ENCODE measurements around the gene CNIH2.
A peak's percentile ranks its signal among the peaks of the same experiment; 100 is the strongest.

CNIH2 gene

GRCh38 chr11:66288671-66289547 lies 10.9 kb downstream of the CNIH2 start, which contains the start of gene YIF1A:
Gene YIF1A (minus strand): TSS chr11:66289143. CDS start chr11:66288985, 158 bp downstream.
- Mint-ChIP-seq H3K27ac (peak within 1 kb of the TSS; percentile 94), H3K4me3 (peak within 1 kb of the TSS; percentile 88), H3K36me3 (peaks cover 32% of the 10 kb centered on the region), H3K9me3 (no peaks in the 10 kb centered on the region), H3K4me1 (peaks cover 67% of the 10 kb centered on the region)
- ATAC-seq (peak; percentile 95), DNase-seq (ENCODE audit: low spot score in 2 of 2) (peak; percentile 95 to 98)

- ATAC-seq (peak; percentile 79), DNase-seq (ENCODE audit: low spot score in 2 of 2) (peak in 1 of 2 donors; percentile 57)
- Mint-ChIP-seq H3K9me3 (no peaks in the 10 kb centered on the region), H3K27ac (peak overlapping the region; percentile 94), H3K4me3 (peak overlapping the region; percentile 88), H3K36me3 (peaks cover 32% of the 10 kb centered on the region), H3K4me1 (peaks cover 67% of the 10 kb centered on the region)
Measured at GRCh38 chr11:66289548-66290329, 11.8 kb downstream of the CNIH2 start.

GRCh38 chr11:66290330-66290621 lies 12.3 kb downstream of the CNIH2 start:
- ATAC-seq (no peak), DNase-seq (ENCODE audit: low spot score in 2 of 2) (no peak)
- no peak overlapping the region for H3K27ac Mint-ChIP-seq
- no peaks in the 10 kb centered on the region for H3K9me3 Mint-ChIP-seq
- H3K36me3 Mint-ChIP-seq: peaks cover 29% of the 10 kb centered on the region
- peaks cover 63% of the 10 kb centered on the region for H3K4me1 Mint-ChIP-seq
- H3K4me3 Mint-ChIP-seq: peak overlapping the region; percentile 88

GRCh38 chr11:66291303-66291705 lies 13.3 kb downstream of the CNIH2 start:
- H3K4me3 Mint-ChIP-seq: peak overlapping the region; percentile 88

GRCh38 chr11:66291706-66292542 lies 13.9 kb downstream of the CNIH2 start, which contains the start of gene TMEM151A:
Gene TMEM151A (plus strand): TSS chr11:66291894. CDS start chr11:66292014, 120 bp downstream.
- ATAC-seq: no peak
- H3K36me3 Mint-ChIP-seq: peaks cover 21% of the 10 kb centered on the region
- H3K27ac Mint-ChIP-seq: peak within 1 kb of the TSS; percentile 15
- H3K4me3 Mint-ChIP-seq: peak within 1 kb of the TSS; percentile 88
- peaks cover 52% of the 10 kb centered on the region for H3K4me1 Mint-ChIP-seq
- no peaks in the 10 kb centered on the region for H3K9me3 Mint-ChIP-seq
- DNase-seq (ENCODE audit: low spot score in 2 of 2): no peak

More at GRCh38 chr11:66291303-66291705, 13.3 kb downstream of the CNIH2 start:
- peaks cover 56% of the 10 kb centered on the region for H3K4me1 Mint-ChIP-seq
- no peak for ATAC-seq
- peaks cover 26% of the 10 kb centered on the region for H3K36me3 Mint-ChIP-seq
- no peak overlapping the region for H3K27ac Mint-ChIP-seq
- no peaks in the 10 kb centered on the region for H3K9me3 Mint-ChIP-seq
- no peak for DNase-seq (ENCODE audit: low spot score in 2 of 2)

- H3K9me3 Mint-ChIP-seq: no peaks in the 10 kb centered on the region
- H3K36me3 Mint-ChIP-seq: peaks cover 21% of the 10 kb centered on the region
- no peak for ATAC-seq
- peaks cover 45% of the 10 kb centered on the region for H3K4me1 Mint-ChIP-seq
- H3K27ac Mint-ChIP-seq: peak overlapping the region; percentile 15
- peak overlapping the region; percentile 35 for H3K4me3 Mint-ChIP-seq
- no peak for DNase-seq (ENCODE audit: low spot score in 2 of 2)
Measured at GRCh38 chr11:66292543-66293332, 14.8 kb downstream of the CNIH2 start.

- ATAC-seq: no peak
- H3K27ac Mint-ChIP-seq: no peak overlapping the region
- no peaks in the 10 kb centered on the region for H3K9me3 Mint-ChIP-seq
- peaks cover 39% of the 10 kb centered on the region for H3K4me1 Mint-ChIP-seq
- DNase-seq (ENCODE audit: low spot score in 2 of 2): no peak
- peak overlapping the region; percentile 35 for H3K4me3 Mint-ChIP-seq
- peaks cover 14% of the 10 kb centered on the region for H3K36me3 Mint-ChIP-seq
Measured at GRCh38 chr11:66293352-66293751, 15.4 kb downstream of the CNIH2 start.

GRCh38 chr11:66293777-66294625 lies 16.0 kb downstream of the CNIH2 start:
- Mint-ChIP-seq H3K36me3 (peaks cover 8% of the 10 kb centered on the region), H3K9me3 (no peaks in the 10 kb centered on the region), H3K27ac (no peak overlapping the region), H3K4me3 (no peak overlapping the region), H3K4me1 (peaks cover 35% of the 10 kb centered on the region)
- ATAC-seq: no peak
- DNase-seq (ENCODE audit: low spot score in 2 of 2): no peak

- ATAC-seq (no peak), DNase-seq (ENCODE audit: low spot score in 2 of 2) (no peak)
- Mint-ChIP-seq H3K4me3 (no peak overlapping the region), H3K36me3 (no peaks in the 10 kb centered on the region), H3K27ac (no peak overlapping the region), H3K9me3 (no peaks in the 10 kb centered on the region), H3K4me1 (peaks cover 26% of the 10 kb centered on the region)
Measured at GRCh38 chr11:66294626-66295620, 16.9 kb downstream of the CNIH2 start.

GRCh38 chr11:66297610-66298009 lies 19.6 kb downstream of the CNIH2 start:
- ATAC-seq (no peak), DNase-seq (ENCODE audit: low spot score in 2 of 2) (no peak)
- no peaks in the 10 kb centered on the region for H3K36me3 Mint-ChIP-seq
- peaks cover 9% of the 10 kb centered on the region for H3K4me1 Mint-ChIP-seq
- no peak overlapping the region for H3K4me3 Mint-ChIP-seq
- no peak overlapping the region for H3K27ac Mint-ChIP-seq
- no peaks in the 10 kb centered on the region for H3K9me3 Mint-ChIP-seq

- Mint-ChIP-seq H3K36me3 (no peaks in the 10 kb centered on the region), H3K4me3 (no peak overlapping the region), H3K4me1 (no peaks in the 10 kb centered on the region), H3K27ac (no peak overlapping the region), H3K9me3 (no peaks in the 10 kb centered on the region)
- no peak for ATAC-seq
- no peak for DNase-seq (ENCODE audit: low spot score in 2 of 2)
Measured at GRCh38 chr11:66299186-66299585, 21.2 kb downstream of the CNIH2 start.

- no peaks in the 10 kb centered on the region for H3K36me3 Mint-ChIP-seq
- ATAC-seq (no peak), DNase-seq (ENCODE audit: low spot score in 2 of 2) (no peak)
- no peak overlapping the region for H3K4me3 Mint-ChIP-seq
- H3K27ac Mint-ChIP-seq: no peak overlapping the region
- H3K4me1 Mint-ChIP-seq: no peaks in the 10 kb centered on the region
- no peaks in the 10 kb centered on the region for H3K9me3 Mint-ChIP-seq
Measured at GRCh38 chr11:66302656-66303055, 24.7 kb downstream of the CNIH2 start.

GRCh38 chr11:66309475-66309874 lies 31.5 kb downstream of the CNIH2 start:
- DNase-seq (ENCODE audit: low spot score in 2 of 2) (no peak), ATAC-seq (no peak)
- Mint-ChIP-seq H3K9me3 (no peaks in the 10 kb centered on the region), H3K4me3 (no peak overlapping the region), H3K4me1 (peaks cover 20% of the 10 kb centered on the region), H3K36me3 (no peaks in the 10 kb centered on the region), H3K27ac (no peak overlapping the region)

Data from stimulated activated effector memory CD8-positive, alpha-beta T cell treated with anti-CD3 and anti-CD28 coated beads, Interleukin-12 subunit alpha, Interleukin-12 subunit beta, amount 100 ng/mL, for 72 hours (primary cell).